Measurements from ENCODE around the gene CPNE5. TPM values are rescaled to one million over a fixed set of nuclear protein-coding genes. Genes with fewer than 3 reads are reported as not detected.

The CPNE5 gene
- total RNA-seq, 2 donors from 2014 or later = 0.85 to 1.6 TPM

GRCh38 chr6:36862164-36862847 lies 23.1 kb upstream of the CPNE5 start:
- H3K36me3 ChIP-seq = no peaks in the 10 kb centered on the region
- ATAC-seq (ENCODE audit: insufficient number of reproducible peaks, low FRiP score, low read depth) = no peak

GRCh38 chr6:36860126-36860525 lies 20.9 kb upstream of the CPNE5 start:
- peaks cover 2% of the 10 kb centered on the region for H3K36me3 ChIP-seq
- DNase-seq (ENCODE audit: low spot score) (no peak), ATAC-seq (ENCODE audit: insufficient number of reproducible peaks, low FRiP score, low read depth) (no peak)
- H3K4me1 ChIP-seq (ENCODE audit: control insufficient read depth in 1 of 2, low read depth in 2 of 2) = peaks cover 2 to 9% of the 10 kb centered on the region in 2 donors
- no peak overlapping the region for H3K4me3 ChIP-seq
- no peak for TF ChIP-seq CTCF (IDR thresholded peaks at IDR 0.05)
- H3K27ac ChIP-seq = no peak overlapping the region
- no peaks in the 10 kb centered on the region for H3K9me3 ChIP-seq
- H3K27me3 ChIP-seq (replicated peaks; ENCODE audit: insufficient read depth) = no peaks in the 10 kb centered on the region

More at GRCh38 chr6:36862164-36862847, 23.1 kb upstream of the CPNE5 start:
- TF ChIP-seq CTCF (IDR thresholded peaks at IDR 0.05) = no peak
- Histone ChIP-seq H3K4me1 (ENCODE audit: control insufficient read depth in 1 of 2, low read depth in 2 of 2) (peaks cover 2 to 9% of the 10 kb centered on the region in 2 donors), H3K9me3 (no peaks in the 10 kb centered on the region), H3K4me3 (no peak overlapping the region), H3K27ac (no peak overlapping the region), H3K27me3 (replicated peaks; ENCODE audit: insufficient read depth) (no peaks in the 10 kb centered on the region)
- DNase-seq (ENCODE audit: low spot score) = no peak

- ATAC-seq (ENCODE audit: insufficient number of reproducible peaks, low FRiP score, low read depth) (no peak), DNase-seq (ENCODE audit: low spot score) (no peak)
- H3K36me3 ChIP-seq = peaks cover 2% of the 10 kb centered on the region
- no peak overlapping the region for H3K4me3 ChIP-seq
- no peaks in the 10 kb centered on the region for H3K9me3 ChIP-seq
- H3K4me1 ChIP-seq (ENCODE audit: control insufficient read depth in 1 of 2, low read depth in 2 of 2) = peaks cover 5 to 17% of the 10 kb centered on the region in 2 donors
- no peaks in the 10 kb centered on the region for H3K27me3 ChIP-seq (replicated peaks; ENCODE audit: insufficient read depth)
- peak overlapping the region in 1 of 2 donors; percentile 29 for H3K27ac ChIP-seq
- TF ChIP-seq CTCF (IDR thresholded peaks at IDR 0.05) = no peak
These were observed 19.2 kb upstream of the CPNE5 start for GRCh38 chr6:36858407-36858981.

- H3K36me3 ChIP-seq = peaks cover 2% of the 10 kb centered on the region
- ATAC-seq (ENCODE audit: insufficient number of reproducible peaks, low FRiP score, low read depth) = no peak
- H3K4me3 ChIP-seq = no peak overlapping the region
- H3K4me1 ChIP-seq (ENCODE audit: control insufficient read depth in 1 of 2, low read depth in 2 of 2) = peaks cover 8 to 26% of the 10 kb centered on the region in 2 donors
- DNase-seq (ENCODE audit: low spot score) = no peak
- TF ChIP-seq CTCF (IDR thresholded peaks at IDR 0.05) = no peak
- no peak overlapping the region for H3K27ac ChIP-seq
- H3K9me3 ChIP-seq = no peaks in the 10 kb centered on the region
- no peaks in the 10 kb centered on the region for H3K27me3 ChIP-seq (replicated peaks; ENCODE audit: insufficient read depth)
These were observed 18.1 kb upstream of the CPNE5 start for GRCh38 chr6:36857325-36857724.

GRCh38 chr6:36856277-36856676 lies 17.0 kb upstream of the CPNE5 start:
- ATAC-seq (ENCODE audit: insufficient number of reproducible peaks, low FRiP score, low read depth) (no peak), DNase-seq (ENCODE audit: low spot score) (no peak)
- no peak for TF ChIP-seq CTCF (IDR thresholded peaks at IDR 0.05)
- Histone ChIP-seq H3K4me1 (ENCODE audit: control insufficient read depth in 1 of 2, low read depth in 2 of 2) (peaks cover 8 to 37% of the 10 kb centered on the region in 2 donors), H3K9me3 (no peaks in the 10 kb centered on the region), H3K27ac (no peak overlapping the region), H3K4me3 (no peak overlapping the region), H3K36me3 (peaks cover 2% of the 10 kb centered on the region), H3K27me3 (replicated peaks; ENCODE audit: insufficient read depth) (no peaks in the 10 kb centered on the region)
